Neural progenitor cell (in vitro differentiated cells): ENCODE data around the gene RHBG.

Experiments used
- EZH2 ChIP-seq: fragments of 200-600 bp; sonication (generic); IDR thresholded peaks from 2 replicates; pipeline ENCODE4 v1.6.1; 2017; ENCODE audit warnings: antibody characterized with exemption, mild to moderate bottlenecking, moderate library complexity
- EZH2phosphoT487 ChIP-seq: fragments of 200-600 bp; sonication (generic); IDR thresholded peaks from 2 replicates; pipeline ENCODE4 v1.6.1; 2017; ENCODE audit warnings: antibody characterized with exemption
- TF ChIP-seq, protein P1 (sequence below): fragments of 200-600 bp; sonication (generic); IDR thresholded peaks from 2 replicates; pipeline ENCODE4 v1.5.1; 2017; ENCODE audit warnings: antibody characterized with exemption, mild to moderate bottlenecking

DNA sequence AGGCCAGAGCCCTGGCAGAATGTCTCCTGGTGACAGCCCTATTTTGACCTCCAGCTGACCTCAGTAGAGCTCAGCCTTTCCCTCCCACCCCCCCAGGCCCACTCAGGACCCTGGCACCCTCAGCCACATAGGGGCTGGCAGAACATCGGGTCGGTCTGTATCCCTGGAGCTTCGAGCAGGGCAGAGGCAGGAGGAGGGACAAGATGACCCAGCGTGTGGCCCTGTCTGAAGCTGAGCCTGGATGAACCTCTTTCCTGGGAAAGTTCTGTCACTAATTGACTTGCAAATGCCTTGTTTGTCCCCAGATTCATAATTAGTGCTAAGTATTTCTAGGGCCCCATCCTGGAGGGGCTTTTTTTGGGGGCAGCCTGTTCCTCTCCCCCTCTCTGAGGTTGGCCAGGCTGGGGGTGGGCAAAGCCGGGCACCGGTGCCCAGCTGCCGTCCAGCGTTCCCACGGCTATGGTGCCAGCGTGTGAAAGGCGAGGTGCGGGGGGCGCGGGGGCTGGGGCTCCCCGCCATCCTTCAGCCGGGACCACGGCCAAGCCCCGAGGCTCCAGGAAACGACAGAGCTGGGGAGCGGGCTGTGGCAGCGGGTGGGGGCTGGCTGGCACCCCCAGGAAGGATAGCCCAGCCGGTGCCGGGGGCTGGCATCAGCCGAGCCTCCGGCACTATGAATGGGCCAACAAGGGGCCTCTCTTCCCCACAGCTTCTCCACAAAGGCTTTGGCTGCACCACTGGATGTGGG lies 31.4 kb downstream of the RHBG start:
- TF ChIP-seq, protein P1, sequence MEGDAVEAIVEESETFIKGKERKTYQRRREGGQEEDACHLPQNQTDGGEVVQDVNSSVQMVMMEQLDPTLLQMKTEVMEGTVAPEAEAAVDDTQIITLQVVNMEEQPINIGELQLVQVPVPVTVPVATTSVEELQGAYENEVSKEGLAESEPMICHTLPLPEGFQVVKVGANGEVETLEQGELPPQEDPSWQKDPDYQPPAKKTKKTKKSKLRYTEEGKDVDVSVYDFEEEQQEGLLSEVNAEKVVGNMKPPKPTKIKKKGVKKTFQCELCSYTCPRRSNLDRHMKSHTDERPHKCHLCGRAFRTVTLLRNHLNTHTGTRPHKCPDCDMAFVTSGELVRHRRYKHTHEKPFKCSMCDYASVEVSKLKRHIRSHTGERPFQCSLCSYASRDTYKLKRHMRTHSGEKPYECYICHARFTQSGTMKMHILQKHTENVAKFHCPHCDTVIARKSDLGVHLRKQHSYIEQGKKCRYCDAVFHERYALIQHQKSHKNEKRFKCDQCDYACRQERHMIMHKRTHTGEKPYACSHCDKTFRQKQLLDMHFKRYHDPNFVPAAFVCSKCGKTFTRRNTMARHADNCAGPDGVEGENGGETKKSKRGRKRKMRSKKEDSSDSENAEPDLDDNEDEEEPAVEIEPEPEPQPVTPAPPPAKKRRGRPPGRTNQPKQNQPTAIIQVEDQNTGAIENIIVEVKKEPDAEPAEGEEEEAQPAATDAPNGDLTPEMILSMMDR = no peak
- no peak for TF ChIP-seq EZH2
- no peak for TF ChIP-seq EZH2phosphoT487
